ENCODE data around the gene PIK3C2G.

DNA sequence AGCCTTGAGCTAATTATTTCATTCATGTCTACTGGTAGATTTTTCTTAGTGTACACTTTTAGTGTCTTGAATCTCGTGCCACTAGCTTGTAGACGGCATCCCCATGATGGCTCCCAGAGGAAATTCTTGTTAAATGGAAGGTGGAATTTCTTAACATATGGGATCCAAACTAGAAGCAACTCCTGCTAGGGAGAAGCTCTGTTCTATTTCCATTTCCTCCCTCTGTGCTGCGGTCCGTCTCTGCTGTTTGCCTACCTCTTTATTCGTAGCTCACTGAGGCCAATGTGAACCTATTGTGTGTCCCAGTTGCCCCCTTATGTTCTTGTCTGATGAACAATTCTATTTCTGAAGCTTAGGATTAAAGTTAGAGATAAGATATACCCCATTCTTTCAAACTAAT lies 588 bp downstream of the PIK3C2G start:
- TF ChIP-seq, protein P1, sequence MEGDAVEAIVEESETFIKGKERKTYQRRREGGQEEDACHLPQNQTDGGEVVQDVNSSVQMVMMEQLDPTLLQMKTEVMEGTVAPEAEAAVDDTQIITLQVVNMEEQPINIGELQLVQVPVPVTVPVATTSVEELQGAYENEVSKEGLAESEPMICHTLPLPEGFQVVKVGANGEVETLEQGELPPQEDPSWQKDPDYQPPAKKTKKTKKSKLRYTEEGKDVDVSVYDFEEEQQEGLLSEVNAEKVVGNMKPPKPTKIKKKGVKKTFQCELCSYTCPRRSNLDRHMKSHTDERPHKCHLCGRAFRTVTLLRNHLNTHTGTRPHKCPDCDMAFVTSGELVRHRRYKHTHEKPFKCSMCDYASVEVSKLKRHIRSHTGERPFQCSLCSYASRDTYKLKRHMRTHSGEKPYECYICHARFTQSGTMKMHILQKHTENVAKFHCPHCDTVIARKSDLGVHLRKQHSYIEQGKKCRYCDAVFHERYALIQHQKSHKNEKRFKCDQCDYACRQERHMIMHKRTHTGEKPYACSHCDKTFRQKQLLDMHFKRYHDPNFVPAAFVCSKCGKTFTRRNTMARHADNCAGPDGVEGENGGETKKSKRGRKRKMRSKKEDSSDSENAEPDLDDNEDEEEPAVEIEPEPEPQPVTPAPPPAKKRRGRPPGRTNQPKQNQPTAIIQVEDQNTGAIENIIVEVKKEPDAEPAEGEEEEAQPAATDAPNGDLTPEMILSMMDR (IDR thresholded peaks at IDR 0.05; ENCODE audit: borderline replicate concordance, extremely low read depth, low read length, poor library complexity, severe bottlenecking) = no peak
- no peak for TF ChIP-seq EZH2 (IDR thresholded peaks at IDR 0.05; ENCODE audit: borderline replicate concordance, low read depth, low read length, severe bottlenecking)

Measured in DND-41 (cell line).